Astrocyte (in vitro differentiated cells and primary cell): ENCODE data around the gene ACTA2. TPM values are rescaled to one million over a fixed set of nuclear protein-coding genes. Genes with fewer than 3 reads are reported as not detected.

Experiments used
- DNase-seq: peaks from one replicate; pipeline ENCODE4 v3.0.0-alpha.2; 2010; ENCODE audit warnings: low read depth
- FAIRE-seq: peaks from 2 replicates; lab custom pipeline; 2011; peaks lifted over from hg19 to GRCh38; lab: Jason Lieb, UNC
- H2AFZ ChIP-seq: 2 replicates; pipeline ENCODE4 v1.6.0; 2012; ENCODE audit warnings: low read depth, low read length, inconsistent platforms
- H3K27ac ChIP-seq: 2 replicates; pipeline ENCODE4 v1.5.1; 2011; ENCODE audit warnings: low read depth, low read length, inconsistent platforms
- H3K27me3 ChIP-seq: 2 replicates; pipeline ENCODE4 v1.6.0; 2011; ENCODE audit warnings: low read length, inconsistent platforms; ENCODE audit not compliant: insufficient read depth
- H3K36me3 ChIP-seq: 2 replicates; pipeline ENCODE4 v1.5.1; 2011; ENCODE audit warnings: low read length, inconsistent platforms; ENCODE audit not compliant: insufficient read depth
- H3K4me1 ChIP-seq: 2 replicates; pipeline ENCODE4 v1.5.1; 2011; ENCODE audit warnings: low read length, inconsistent platforms; ENCODE audit not compliant: insufficient read depth
- H3K4me2 ChIP-seq: 2 replicates; pipeline ENCODE4 v1.6.0; 2012; ENCODE audit warnings: low read length, inconsistent platforms
- H3K4me3 ChIP-seq: 2 replicates; pipeline ENCODE4 v1.5.1; 2011; ENCODE audit warnings: low read depth, mild to moderate bottlenecking, low read length, inconsistent platforms; ENCODE audit not compliant: insufficient read depth
- H3K79me2 ChIP-seq: 2 replicates; pipeline ENCODE4 v1.6.0; 2012; ENCODE audit warnings: mild to moderate bottlenecking, low read length, inconsistent platforms; ENCODE audit not compliant: insufficient read depth
- H3K9ac ChIP-seq: 2 replicates; pipeline ENCODE4 v1.6.0; 2012; ENCODE audit warnings: mild to moderate bottlenecking, low read length, inconsistent platforms
- H3K9me3 ChIP-seq: 2 replicates; pipeline ENCODE4 v1.5.1; 2012; ENCODE audit warnings: low read depth, mild to moderate bottlenecking, low read length, inconsistent platforms; ENCODE audit not compliant: insufficient read depth
- H4K20me1 ChIP-seq: 2 replicates; pipeline ENCODE4 v1.6.0; 2012; ENCODE audit warnings: low read length, inconsistent platforms; ENCODE audit not compliant: insufficient read depth
- H3K27ac Mint-ChIP-seq: one replicate; pipeline ENCODE4 v1.8.0; 2021; ENCODE audit warnings: mild to moderate bottlenecking, mixed read lengths; ENCODE audit not compliant: unreplicated experiment
- H3K27me3 Mint-ChIP-seq: one replicate; pipeline ENCODE4 v1.8.0; 2021; ENCODE audit warnings: low read depth, mixed read lengths; ENCODE audit not compliant: unreplicated experiment
- H3K36me3 Mint-ChIP-seq: one replicate; pipeline ENCODE4 v1.8.0; 2021; ENCODE audit warnings: low read depth, mixed read lengths; ENCODE audit not compliant: unreplicated experiment
- H3K4me1 Mint-ChIP-seq: one replicate; pipeline ENCODE4 v1.8.0; 2021; ENCODE audit warnings: low read depth, mixed read lengths; ENCODE audit not compliant: unreplicated experiment
- H3K4me3 Mint-ChIP-seq: one replicate; pipeline ENCODE4 v1.8.0; 2021; ENCODE audit warnings: mild to moderate bottlenecking, moderate library complexity, mixed read lengths; ENCODE audit not compliant: unreplicated experiment
- H3K9me3 Mint-ChIP-seq: one replicate; pipeline ENCODE4 v1.8.0; 2021; ENCODE audit warnings: mild to moderate bottlenecking, mixed read lengths; ENCODE audit not compliant: unreplicated experiment
- EZH2 ChIP-seq: IDR thresholded peaks from 2 replicates; pipeline ENCODE4 v1.6.1; 2012; ENCODE audit warnings: mild to moderate bottlenecking, low read length, inconsistent platforms; ENCODE audit not compliant: insufficient read depth
- total RNA-seq: library from RNA; stranded (reverse); gene quantifications from 2 replicates; pipeline ENCODE4 v1.2.1, GENCODE V29; 2021
- TF ChIP-seq, protein P1 (sequence below): IDR thresholded peaks from 2 replicates; pipeline ENCODE4 v1.5.1; 2011; ENCODE audit warnings: low read depth, mild to moderate bottlenecking, inconsistent platforms, low read length, moderate library complexity; ENCODE audit not compliant: insufficient read depth

ACTA2 gene
- total RNA-seq, 1 donor from 2014 or later, result 345 TPM

DNA sequence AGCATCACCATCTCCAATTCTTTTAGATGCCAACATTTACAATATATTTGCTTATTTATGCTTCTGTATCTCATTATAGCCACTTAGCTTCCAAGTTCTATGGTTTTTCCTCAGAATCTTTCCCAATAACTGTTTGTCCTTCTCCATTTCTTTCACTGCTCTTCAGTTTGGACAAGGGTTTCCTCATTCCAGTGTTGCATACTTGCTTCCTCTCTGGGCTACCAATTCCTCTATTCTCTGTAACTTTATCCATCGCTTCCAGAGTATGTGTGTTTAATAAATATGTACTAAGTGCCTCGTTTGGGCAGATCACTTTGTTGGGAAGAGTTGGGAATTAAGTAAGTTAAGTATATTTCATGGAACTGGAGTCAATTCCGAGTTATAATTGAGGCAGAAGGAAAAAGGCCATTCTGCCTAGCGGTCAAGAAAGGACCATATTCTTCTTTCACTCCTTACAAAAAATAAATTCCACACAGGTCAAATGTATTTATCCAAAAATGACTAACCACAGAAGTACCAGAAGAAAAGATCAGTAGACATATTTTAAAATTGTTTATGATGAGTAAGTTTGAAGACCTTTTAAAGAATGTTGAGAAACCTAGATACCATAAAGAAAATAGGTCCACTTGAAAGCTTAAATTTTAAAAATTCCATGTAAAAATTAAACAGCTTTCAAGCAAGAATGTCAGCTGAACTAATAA lies 61.7 kb downstream of the ACTA2 start:
- H3K9ac ChIP-seq, result no peak overlapping the region
- no peaks in the 10 kb centered on the region for H4K20me1 ChIP-seq
- no peak overlapping the region for H3K27ac ChIP-seq
- Mint-ChIP-seq H3K9me3 (no peaks in the 10 kb centered on the region), H3K27ac (no peak overlapping the region), H3K4me1 (peaks cover 5% of the 10 kb centered on the region), H3K27me3 (no peaks in the 10 kb centered on the region), H3K4me3 (no peak overlapping the region), H3K36me3 (no peaks in the 10 kb centered on the region)
- FAIRE-seq (no peak), DNase-seq (peak; percentile 26)
- H3K36me3 ChIP-seq, result no peaks in the 10 kb centered on the region
- H3K79me2 ChIP-seq, result peaks cover 4% of the 10 kb centered on the region
- no peak overlapping the region for H3K4me2 ChIP-seq
- no peaks in the 10 kb centered on the region for H3K27me3 ChIP-seq
- H2AFZ ChIP-seq, result no peak overlapping the region
- H3K9me3 ChIP-seq, result no peaks in the 10 kb centered on the region
- peaks cover 10% of the 10 kb centered on the region for H3K4me1 ChIP-seq
- H3K4me3 ChIP-seq, result no peak overlapping the region
- TF ChIP-seq, protein P1, sequence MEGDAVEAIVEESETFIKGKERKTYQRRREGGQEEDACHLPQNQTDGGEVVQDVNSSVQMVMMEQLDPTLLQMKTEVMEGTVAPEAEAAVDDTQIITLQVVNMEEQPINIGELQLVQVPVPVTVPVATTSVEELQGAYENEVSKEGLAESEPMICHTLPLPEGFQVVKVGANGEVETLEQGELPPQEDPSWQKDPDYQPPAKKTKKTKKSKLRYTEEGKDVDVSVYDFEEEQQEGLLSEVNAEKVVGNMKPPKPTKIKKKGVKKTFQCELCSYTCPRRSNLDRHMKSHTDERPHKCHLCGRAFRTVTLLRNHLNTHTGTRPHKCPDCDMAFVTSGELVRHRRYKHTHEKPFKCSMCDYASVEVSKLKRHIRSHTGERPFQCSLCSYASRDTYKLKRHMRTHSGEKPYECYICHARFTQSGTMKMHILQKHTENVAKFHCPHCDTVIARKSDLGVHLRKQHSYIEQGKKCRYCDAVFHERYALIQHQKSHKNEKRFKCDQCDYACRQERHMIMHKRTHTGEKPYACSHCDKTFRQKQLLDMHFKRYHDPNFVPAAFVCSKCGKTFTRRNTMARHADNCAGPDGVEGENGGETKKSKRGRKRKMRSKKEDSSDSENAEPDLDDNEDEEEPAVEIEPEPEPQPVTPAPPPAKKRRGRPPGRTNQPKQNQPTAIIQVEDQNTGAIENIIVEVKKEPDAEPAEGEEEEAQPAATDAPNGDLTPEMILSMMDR, result no peak
- no peak for TF ChIP-seq EZH2

DNA sequence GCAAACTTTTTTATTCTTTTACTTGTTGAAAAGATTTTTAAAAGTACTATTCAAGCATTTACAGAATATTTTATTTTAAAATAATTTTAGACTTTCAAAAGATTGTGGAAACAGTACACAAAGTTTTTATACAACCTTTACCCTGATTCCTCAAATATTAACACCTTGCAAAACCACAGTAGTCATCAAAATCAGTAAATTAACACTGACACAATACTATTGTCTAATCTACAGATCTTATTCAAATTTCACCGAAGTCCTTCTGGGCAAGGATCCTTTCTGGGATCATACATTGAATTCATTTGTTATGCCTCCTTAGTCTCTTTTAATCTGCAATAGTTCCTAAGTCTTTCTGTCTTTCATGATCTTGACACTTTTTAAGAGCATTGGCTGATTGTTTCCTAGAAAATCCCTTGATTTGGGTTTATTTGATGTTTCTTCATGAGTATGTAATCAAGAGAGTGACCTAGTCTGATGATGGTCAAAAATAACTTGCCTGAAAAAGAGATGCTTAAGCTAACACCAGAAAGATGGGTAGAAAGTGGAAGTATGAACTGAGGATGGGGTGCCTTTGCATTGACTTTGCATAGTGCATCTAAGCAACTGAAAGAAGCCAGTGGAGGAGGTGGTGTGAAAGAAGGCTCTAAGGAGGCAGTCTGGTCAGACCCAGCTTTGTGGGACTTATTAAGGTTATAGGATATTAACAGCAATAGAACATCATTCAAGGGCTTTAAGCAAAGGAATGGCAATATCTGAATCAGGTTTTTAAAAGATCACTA lies 62.8 kb downstream of the ACTA2 start:
- Mint-ChIP-seq H3K27me3 (no peaks in the 10 kb centered on the region), H3K27ac (no peak overlapping the region), H3K4me1 (peaks cover 5% of the 10 kb centered on the region), H3K36me3 (no peaks in the 10 kb centered on the region), H3K4me3 (no peak overlapping the region), H3K9me3 (no peaks in the 10 kb centered on the region)
- FAIRE-seq (no peak), DNase-seq (no peak)
- Histone ChIP-seq H3K9me3 (no peaks in the 10 kb centered on the region), H2AFZ (no peak overlapping the region), H3K27me3 (no peaks in the 10 kb centered on the region), H3K27ac (no peak overlapping the region), H3K9ac (no peak overlapping the region), H3K79me2 (peaks cover 9% of the 10 kb centered on the region), H3K4me3 (no peak overlapping the region), H4K20me1 (no peaks in the 10 kb centered on the region), H3K4me2 (no peak overlapping the region), H3K4me1 (peaks cover 10% of the 10 kb centered on the region), H3K36me3 (no peaks in the 10 kb centered on the region)
- TF ChIP-seq, protein P1, result no peak
- no peak for TF ChIP-seq EZH2
